NCI-H82 treated with DMSO at 0.1 percent for 48 hours (cell line): ENCODE results near the gene TRIM54.

ENCODE experiments used
- DNase-seq: peaks from one replicate; lab custom pipeline; 2025; ENCODE audit not compliant: unreplicated experiment; lab: John Stamatoyannopoulos, UW

TRIM54 gene

DNA sequence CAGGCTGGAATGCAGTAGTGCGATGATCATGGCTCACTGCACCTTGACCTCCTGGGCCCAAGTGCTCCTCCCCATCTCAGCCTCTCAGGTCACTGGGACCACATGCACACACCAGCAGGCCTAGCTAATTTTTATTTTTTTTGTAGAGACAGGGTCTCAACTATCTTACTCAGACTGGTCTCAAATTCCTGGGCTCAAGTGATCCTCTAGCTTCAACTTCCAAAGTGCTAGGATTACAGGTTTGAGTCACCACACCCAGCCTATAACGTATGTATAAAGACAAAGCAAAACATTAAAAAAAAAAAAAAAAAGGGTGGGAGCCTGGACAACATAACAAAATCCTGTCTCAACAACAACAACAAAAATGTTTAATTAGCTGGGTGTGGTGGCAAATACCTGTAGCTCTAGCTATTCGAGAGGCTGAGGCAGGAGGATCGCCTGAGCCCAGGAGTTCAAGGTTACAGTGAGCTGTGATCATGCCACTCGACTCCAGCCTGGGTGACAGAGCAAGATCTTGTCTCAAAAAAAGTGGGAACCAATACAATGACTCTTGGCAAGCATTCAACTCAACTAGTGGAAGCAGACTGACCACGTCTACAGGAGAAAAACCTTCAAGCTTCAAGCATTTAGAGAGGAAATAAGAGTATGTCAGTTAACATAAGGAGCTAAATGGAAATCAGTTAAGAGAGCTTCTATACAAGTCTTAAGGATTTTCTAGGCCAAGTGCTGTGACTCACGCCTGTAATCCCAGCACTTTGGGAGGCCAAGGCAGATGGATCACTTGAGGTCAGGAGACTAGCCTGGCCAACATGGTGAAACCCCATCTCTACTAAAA is 71.8 kb downstream of the TRIM54 start:
- peak; percentile 25 for DNase-seq

DNA sequence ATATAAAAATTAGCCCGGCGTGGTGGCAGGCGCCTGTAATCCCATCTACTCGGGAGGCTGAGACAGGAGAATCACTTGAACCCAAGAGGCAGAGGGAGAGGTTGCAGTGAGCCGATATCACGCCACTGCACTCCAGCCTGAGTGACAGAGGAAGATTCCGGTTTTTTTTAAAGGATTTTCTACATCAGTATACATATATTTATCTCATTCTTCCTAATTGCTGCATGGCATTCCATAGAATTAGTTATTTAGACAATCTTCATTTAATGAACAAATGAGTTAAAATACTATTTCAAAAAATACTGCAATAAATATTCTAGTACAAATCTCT is 72.3 kb downstream of the TRIM54 start:
- DNase-seq = no peak

DNA sequence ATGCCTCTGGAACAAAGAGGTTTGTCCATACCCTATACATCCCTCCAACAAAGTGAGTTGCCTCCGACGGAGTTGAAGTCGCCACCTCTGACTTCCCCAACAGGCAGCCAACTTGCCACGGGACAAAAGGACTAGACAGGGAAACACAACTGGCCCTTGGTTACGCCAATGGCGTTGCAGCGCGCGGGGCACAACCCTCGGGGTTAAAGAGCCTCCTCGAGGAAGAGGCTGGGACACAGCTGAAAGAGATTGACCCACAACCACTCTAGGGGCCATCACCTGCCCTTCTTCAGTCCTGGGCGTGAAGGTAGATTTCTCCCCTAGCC is 73.8 kb downstream of the TRIM54 start:
- DNase-seq = peak; percentile 26

DNA sequence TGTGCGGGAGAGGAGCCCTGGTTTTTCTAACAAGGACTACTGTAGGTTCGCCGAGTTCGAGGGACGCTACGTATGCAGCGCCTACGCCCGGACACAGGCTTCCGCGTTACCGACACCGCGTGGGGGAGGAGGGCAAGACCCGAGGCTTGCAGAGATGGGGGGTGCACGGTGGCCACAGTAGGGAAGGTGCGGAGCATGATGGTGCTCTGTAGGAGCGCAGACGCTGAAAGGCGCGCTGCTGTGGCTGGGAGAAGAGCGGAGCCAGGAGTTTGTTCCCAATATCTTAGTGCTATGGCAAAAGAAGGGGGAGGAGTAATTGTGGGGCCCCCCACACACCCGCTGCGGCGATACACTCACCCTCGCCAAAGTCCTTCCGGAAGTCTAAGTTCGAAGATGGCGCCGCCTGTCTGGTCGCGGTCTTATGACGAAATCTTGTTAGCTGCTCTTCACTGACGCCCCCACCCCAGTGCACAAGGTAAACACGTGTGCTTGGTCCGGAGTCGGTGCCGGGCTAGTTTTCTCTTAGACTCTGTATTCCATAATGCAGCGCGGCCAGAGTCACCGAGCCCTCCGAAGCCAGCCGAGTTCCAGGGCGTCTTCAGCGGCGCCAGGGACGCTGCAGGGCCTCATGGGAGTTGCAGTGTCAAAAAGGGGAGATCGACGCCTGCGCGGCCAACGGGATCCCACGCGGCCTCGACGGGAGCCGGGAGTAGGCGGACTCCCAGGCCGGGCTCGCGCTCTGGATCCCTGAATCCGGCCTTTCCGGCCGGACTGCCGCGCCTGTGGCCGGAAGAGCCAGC is 74.4 kb downstream of the TRIM54 start, which contains the start of gene GTF3C2:
TSS of gene GTF3C2 (minus strand) at position 383 of the 800 bp plus-strand sequence. CDS start 13,210 bp downstream, outside the sequence.
- peak; percentile 94 for DNase-seq
